Spleen (tissue), 7 donors: ENCODE results near the gene RSAD2.

Source experiments
- CTCF ChIP-seq, 11 experiments: fragments of 200-600 bp in 7 of 11; fragments of 450-650 bp in 4 of 11; sonication (generic) in 4 of 11; IDR thresholded peaks in 8 of 11; conservative IDR thresholded peaks in 3 of 11; 1 replicate in 7 of 11; 2 replicates in 4 of 11; pipeline versions ENCODE4 v1.4.0 to v1.8.0; 2016 to 2021; ENCODE audit warnings: antibody characterized with exemption in 11 of 11, inconsistent platforms in 4 of 11, mild to moderate bottlenecking in 1 of 11
- POLR2A ChIP-seq, 3 donors: fragments of 450-650 bp; IDR thresholded peaks; one replicate each; pipeline ENCODE4 v1.5.1; 2017; ENCODE audit warnings: antibody characterized with exemption in 3 of 3, mild to moderate bottlenecking in 1 of 3
- POLR2AphosphoS5 ChIP-seq, 3 donors: sonication (generic); formaldehyde crosslinking; IDR thresholded peaks; one replicate each; pipeline ENCODE4 v1.5.1; 2017; ENCODE audit warnings: antibody characterized with exemption in 3 of 3
- donor health status: DM: no; HTN: no; CAD: no; lungs with moderate emphysema.
- donor health status: DM: no; HTN: no; CAD: no.
- donor health status: DM: no; HTN: no; CAD: no.

GRCh38 chr2:6866982-6867381 lies 10.6 kb upstream of the RSAD2 start:
- TF ChIP-seq CTCF (IDR thresholded peaks at IDR 0.05 in 8 of 11, conservative IDR thresholded peaks at IDR 0.05 in 3 of 11) (no peak), POLR2AphosphoS5 (IDR thresholded peaks at IDR 0.05) (no peak), POLR2A (IDR thresholded peaks at IDR 0.05) (no peak)
